ENCODE measurements around the gene PAGE4. TPM values are rescaled to one million over a fixed set of nuclear protein-coding genes. Genes with fewer than 3 reads are reported as not detected.

Gene PAGE4
- total RNA-seq = not detected

GRCh38 chrX:49829016-49829415, at the start of gene PAGE4:
Gene PAGE4 (plus strand): TSS chrX:49829303. CDS start chrX:49830429, 1,126 bp downstream.
- Mint-ChIP-seq H3K9me3 (no peaks in the 10 kb centered on the region), H3K4me1 (ENCODE audit: low read depth) (no peaks in the 10 kb centered on the region), H3K27me3 (ENCODE audit: low read depth) (peaks cover 50% of the 10 kb centered on the region), H3K27ac (no peak within 1 kb of the TSS), H3K36me3 (ENCODE audit: insufficient read depth in 2 of 2) (no peaks in the 10 kb centered on the region), H3K4me3 (no peak within 1 kb of the TSS)
- DNase-seq (no peak), ATAC-seq (replicated peaks in 1 of 2) (no peak)

- Mint-ChIP-seq H3K9me3 (no peaks in the 10 kb centered on the region), H3K27ac (no peak overlapping the region), H3K27me3 (ENCODE audit: low read depth) (peaks cover 15% of the 10 kb centered on the region), H3K4me3 (no peak overlapping the region), H3K4me1 (ENCODE audit: low read depth) (no peaks in the 10 kb centered on the region), H3K36me3 (ENCODE audit: insufficient read depth in 2 of 2) (no peaks in the 10 kb centered on the region)
- DNase-seq = no peak
- ATAC-seq (replicated peaks in 1 of 2) = no peak
These were observed 44.3 kb upstream of the PAGE4 start for GRCh38 chrX:49784747-49785280.

- ATAC-seq (replicated peaks in 1 of 2) (no peak), DNase-seq (no peak)
- Mint-ChIP-seq H3K27me3 (ENCODE audit: low read depth) (no peaks in the 10 kb centered on the region), H3K36me3 (ENCODE audit: insufficient read depth in 2 of 2) (no peaks in the 10 kb centered on the region), H3K9me3 (no peaks in the 10 kb centered on the region), H3K4me3 (no peak overlapping the region), H3K27ac (no peak overlapping the region), H3K4me1 (ENCODE audit: low read depth) (no peaks in the 10 kb centered on the region)
These were observed 36.7 kb upstream of the PAGE4 start for GRCh38 chrX:49792376-49792775.

- no peak overlapping the region for H3K4me3 Mint-ChIP-seq
- ATAC-seq (replicated peaks in 1 of 2) (no peak), DNase-seq (no peak)
- H3K27ac Mint-ChIP-seq = no peak overlapping the region
- no peaks in the 10 kb centered on the region for H3K36me3 Mint-ChIP-seq (ENCODE audit: insufficient read depth in 2 of 2)
- no peaks in the 10 kb centered on the region for H3K4me1 Mint-ChIP-seq (ENCODE audit: low read depth)
- H3K9me3 Mint-ChIP-seq = no peaks in the 10 kb centered on the region
- H3K27me3 Mint-ChIP-seq (ENCODE audit: low read depth) = peaks cover 11% of the 10 kb centered on the region
These were observed 35.4 kb upstream of the PAGE4 start for GRCh38 chrX:49793686-49794085.

- no peak for DNase-seq
- no peaks in the 10 kb centered on the region for H3K9me3 Mint-ChIP-seq
- H3K27me3 Mint-ChIP-seq (ENCODE audit: low read depth) = peaks cover 24% of the 10 kb centered on the region
- H3K27ac Mint-ChIP-seq = no peak overlapping the region
- no peaks in the 10 kb centered on the region for H3K4me1 Mint-ChIP-seq (ENCODE audit: low read depth)
- no peak overlapping the region for H3K4me3 Mint-ChIP-seq
- no peaks in the 10 kb centered on the region for H3K36me3 Mint-ChIP-seq (ENCODE audit: insufficient read depth in 2 of 2)
- no peak for ATAC-seq (replicated peaks in 1 of 2)
These were observed 29.3 kb upstream of the PAGE4 start for GRCh38 chrX:49799828-49800227.

- no peak overlapping the region for H3K4me3 Mint-ChIP-seq
- no peaks in the 10 kb centered on the region for H3K4me1 Mint-ChIP-seq (ENCODE audit: low read depth)
- ATAC-seq (replicated peaks in 1 of 2) (peak in 1 of 2 donors; percentile 51), DNase-seq (no peak)
- H3K36me3 Mint-ChIP-seq (ENCODE audit: insufficient read depth in 2 of 2) = no peaks in the 10 kb centered on the region
- no peak overlapping the region for H3K27ac Mint-ChIP-seq
- no peaks in the 10 kb centered on the region for H3K27me3 Mint-ChIP-seq (ENCODE audit: low read depth)
- no peaks in the 10 kb centered on the region for H3K9me3 Mint-ChIP-seq
These were observed 19.0 kb upstream of the PAGE4 start for GRCh38 chrX:49809891-49810632.

GRCh38 chrX:49812177-49812576, 16.9 kb upstream of the PAGE4 start:
- Mint-ChIP-seq H3K36me3 (ENCODE audit: insufficient read depth in 2 of 2) (no peaks in the 10 kb centered on the region), H3K4me1 (ENCODE audit: low read depth) (no peaks in the 10 kb centered on the region), H3K9me3 (no peaks in the 10 kb centered on the region), H3K27me3 (ENCODE audit: low read depth) (no peaks in the 10 kb centered on the region), H3K27ac (no peak overlapping the region), H3K4me3 (no peak overlapping the region)
- ATAC-seq (replicated peaks in 1 of 2) (no peak), DNase-seq (no peak)

- ATAC-seq (replicated peaks in 1 of 2) = no peak
- Mint-ChIP-seq H3K27me3 (ENCODE audit: low read depth) (no peaks in the 10 kb centered on the region), H3K27ac (no peak overlapping the region), H3K9me3 (no peaks in the 10 kb centered on the region), H3K4me3 (no peak overlapping the region), H3K36me3 (ENCODE audit: insufficient read depth in 2 of 2) (no peaks in the 10 kb centered on the region), H3K4me1 (ENCODE audit: low read depth) (no peaks in the 10 kb centered on the region)
- DNase-seq = no peak
These were observed 12.7 kb upstream of the PAGE4 start for GRCh38 chrX:49816435-49816834.

GRCh38 chrX:49838374-49838773, 9.3 kb downstream of the PAGE4 start:
- Mint-ChIP-seq H3K27ac (no peak overlapping the region), H3K27me3 (ENCODE audit: low read depth) (peaks cover 34% of the 10 kb centered on the region), H3K4me1 (ENCODE audit: low read depth) (peaks cover 6% of the 10 kb centered on the region), H3K36me3 (ENCODE audit: insufficient read depth in 2 of 2) (no peaks in the 10 kb centered on the region), H3K4me3 (no peak overlapping the region), H3K9me3 (no peaks in the 10 kb centered on the region)
- ATAC-seq (replicated peaks in 1 of 2) (peak in 1 of 2 donors; percentile 41), DNase-seq (peak; percentile 1 to 6)

GRCh38 chrX:49840679-49841078, 11.6 kb downstream of the PAGE4 start:
- H3K27me3 Mint-ChIP-seq (ENCODE audit: low read depth) = peaks cover 34% of the 10 kb centered on the region
- DNase-seq (peak; percentile 51 to 69), ATAC-seq (replicated peaks in 1 of 2) (peak; percentile 83 to 86)
- H3K36me3 Mint-ChIP-seq (ENCODE audit: insufficient read depth in 2 of 2) = no peaks in the 10 kb centered on the region
- peaks cover 6% of the 10 kb centered on the region for H3K4me1 Mint-ChIP-seq (ENCODE audit: low read depth)
- no peak overlapping the region for H3K27ac Mint-ChIP-seq
- no peak overlapping the region for H3K4me3 Mint-ChIP-seq
- no peaks in the 10 kb centered on the region for H3K9me3 Mint-ChIP-seq

GRCh38 chrX:49842621-49843020, 13.5 kb downstream of the PAGE4 start:
- Mint-ChIP-seq H3K4me1 (ENCODE audit: low read depth) (peaks cover 6% of the 10 kb centered on the region), H3K27ac (no peak overlapping the region), H3K4me3 (no peak overlapping the region), H3K36me3 (ENCODE audit: insufficient read depth in 2 of 2) (no peaks in the 10 kb centered on the region), H3K9me3 (no peaks in the 10 kb centered on the region), H3K27me3 (ENCODE audit: low read depth) (peaks cover 42% of the 10 kb centered on the region)
- ATAC-seq (replicated peaks in 1 of 2) (no peak), DNase-seq (no peak)

- Mint-ChIP-seq H3K4me1 (ENCODE audit: low read depth) (peaks cover 6% of the 10 kb centered on the region), H3K27me3 (ENCODE audit: low read depth) (peaks cover 39% of the 10 kb centered on the region), H3K27ac (no peak overlapping the region), H3K4me3 (no peak overlapping the region), H3K36me3 (ENCODE audit: insufficient read depth in 2 of 2) (no peaks in the 10 kb centered on the region), H3K9me3 (no peaks in the 10 kb centered on the region)
- ATAC-seq (replicated peaks in 1 of 2) (no peak), DNase-seq (no peak)
These were observed 15.5 kb downstream of the PAGE4 start for GRCh38 chrX:49844611-49845010.

GRCh38 chrX:49845701-49846403, 16.7 kb downstream of the PAGE4 start:
- no peaks in the 10 kb centered on the region for H3K9me3 Mint-ChIP-seq
- H3K27me3 Mint-ChIP-seq (ENCODE audit: low read depth) = peaks cover 50% of the 10 kb centered on the region
- no peak overlapping the region for H3K27ac Mint-ChIP-seq
- H3K36me3 Mint-ChIP-seq (ENCODE audit: insufficient read depth in 2 of 2) = no peaks in the 10 kb centered on the region
- DNase-seq (no peak), ATAC-seq (replicated peaks in 1 of 2) (no peak)
- peaks cover 3% of the 10 kb centered on the region for H3K4me1 Mint-ChIP-seq (ENCODE audit: low read depth)
- no peak overlapping the region for H3K4me3 Mint-ChIP-seq
